H1 (cell line): Measurements from ENCODE around the gene CRYBG3.

Experiments used
- CBX8 ChIP-seq: fragments of 300-800, 300-1000 bp; sonication (generic); IDR thresholded peaks from 2 replicates; pipeline ENCODE4 v1.7.1; 2016; ENCODE audit warnings: low read depth, low read length, borderline replicate concordance
- CTCF ChIP-seq, 3 experiments: IDR thresholded peaks; 1 replicate in 2 of 3; 2 replicates in 1 of 3; pipeline versions ENCODE4 v1.5.1 to v1.6.1; 2011; ENCODE audit warnings: low read length in 3 of 3, mild to moderate bottlenecking in 3 of 3, inconsistent platforms in 2 of 3, low read depth in 1 of 3, moderate library complexity in 1 of 3; ENCODE audit not compliant: insufficient read depth in 1 of 3; ENCODE audit errors: control extremely low read depth in 1 of 3
- GTF2F1 ChIP-seq: IDR thresholded peaks from 2 replicates; pipeline ENCODE4 v1.6.1; 2012; ENCODE audit warnings: low read depth, low read length, improper control_type of control experiment, borderline replicate concordance
- MAFK ChIP-seq: IDR thresholded peaks from 2 replicates; pipeline ENCODE4 v1.6.1; 2012; ENCODE audit warnings: low read depth, mild to moderate bottlenecking, improper control_type of control experiment, low read length

GRCh38 chr3:97827741-97828471 is 6.1 kb downstream of the CRYBG3 start:
- TF ChIP-seq GTF2F1: no peak
- TF ChIP-seq CTCF (IDR thresholded peaks at IDR 0.05; ENCODE audit: control extremely low read depth in 1 of 3, insufficient read depth in 1 of 3, low read depth in 1 of 3, low read length in 3 of 3): no peak
- TF ChIP-seq CBX8: no peak
- TF ChIP-seq MAFK: no peak
